Spleen (tissue), 11 donors: ENCODE results near the gene FMN2. TPM values are rescaled to one million over a fixed set of nuclear protein-coding genes. Genes with fewer than 3 reads are reported as not detected.

Experiments used
- DNase-seq: peaks from one replicate; pipeline ENCODE4 v3.0.0-alpha.2; 2020
- H3K27ac ChIP-seq, 8 donors: fragments of 200-600 bp; sonication (generic) in 7 of 8; 1 replicate in 4 of 8; 2 replicates in 4 of 8; pipeline versions ENCODE4 v1.5.0 to v1.8.0; 2016 to 2021; ENCODE audit warnings: inconsistent platforms in 4 of 8, mild to moderate bottlenecking in 4 of 8, moderate library complexity in 1 of 8
- H3K27me3 ChIP-seq, 7 donors: fragments of 200-600 bp; sonication (generic) in 6 of 7; replicated peaks in 1 of 7; 1 replicate in 4 of 7; 2 replicates in 3 of 7; pipeline versions ENCODE4 v1.5.0 to v1.8.0; 2016 to 2021; ENCODE audit warnings: inconsistent platforms in 3 of 7, mild to moderate bottlenecking in 1 of 7
- H3K36me3 ChIP-seq, 6 donors: fragments of 200-600 bp; sonication (generic) in 5 of 6; 1 replicate in 4 of 6; 2 replicates in 2 of 6; pipeline versions ENCODE4 v1.5.0 to v1.8.0; 2016 to 2021; ENCODE audit warnings: inconsistent platforms in 2 of 6
- H3K4me1 ChIP-seq, 6 donors: fragments of 200-600 bp; sonication (generic) in 5 of 6; 1 replicate in 3 of 6; 2 replicates in 3 of 6; pipeline versions ENCODE4 v1.5.0 to v1.8.0; 2016 to 2021; ENCODE audit warnings: inconsistent platforms in 3 of 6
- H3K4me3 ChIP-seq, 8 donors: fragments of 200-600 bp; sonication (generic) in 7 of 8; 1 replicate in 4 of 8; 2 replicates in 4 of 8; pipeline versions ENCODE4 v1.5.0 to v1.8.0; 2016 to 2021; ENCODE audit warnings: inconsistent platforms in 4 of 8, mild to moderate bottlenecking in 4 of 8, moderate library complexity in 2 of 8
- H3K9me3 ChIP-seq, 8 donors: fragments of 200-600 bp; sonication (generic) in 7 of 8; 1 replicate in 4 of 8; 2 replicates in 4 of 8; pipeline versions ENCODE4 v1.5.0 to v1.8.0; 2016 to 2021; ENCODE audit warnings: inconsistent platforms in 4 of 8
- CTCF ChIP-seq, 11 experiments: fragments of 200-600 bp in 7 of 11; fragments of 450-650 bp in 4 of 11; sonication (generic) in 4 of 11; IDR thresholded peaks in 8 of 11; conservative IDR thresholded peaks in 3 of 11; 1 replicate in 7 of 11; 2 replicates in 4 of 11; pipeline versions ENCODE4 v1.4.0 to v1.8.0; 2016 to 2021; ENCODE audit warnings: antibody characterized with exemption in 11 of 11, inconsistent platforms in 4 of 11, mild to moderate bottlenecking in 1 of 11
- POLR2A ChIP-seq, 3 donors: fragments of 450-650 bp; IDR thresholded peaks; one replicate each; pipeline ENCODE4 v1.5.1; 2017; ENCODE audit warnings: antibody characterized with exemption in 3 of 3, mild to moderate bottlenecking in 1 of 3
- POLR2AphosphoS5 ChIP-seq, 3 donors: sonication (generic); formaldehyde crosslinking; IDR thresholded peaks; one replicate each; pipeline ENCODE4 v1.5.1; 2017; ENCODE audit warnings: antibody characterized with exemption in 3 of 3
- WGBS, 5 donors: extraction: QIAGEN DNeasy Blood & Tissue Kit in 3 of 5; methylation state at CpG; one replicate each; pipeline versions ENCODE4 v1.1.5 to v1.1.7; 2013 to 2018; 5-methylcytosine and 5-hydroxymethylcytosine counted together
- intact Hi-C: fragments of 100-400 bp; cut with DNase I; formaldehyde crosslinking; loops from one replicate; pipeline ENCODE4 v1.15.0; 2023; ENCODE audit warnings: low total_unique reads
- polyA plus RNA-seq, 3 donors: library from polyadenylated mRNA; stranded (reverse); fragments of 200-250 nt; gene quantifications; one replicate each; pipeline ENCODE4 v1.2.1, GENCODE V29; 2013
- total RNA-seq, 7 donors: library from RNA; depleted of rRNA in 3 of 7; stranded (reverse); fragments of >200 nt in 3 of 7; fragmentation: NEBNext Ultra II Directional in 4 of 7; extraction: Animal tissue kit (Norgen Biotek cat#: 25700) in 4 of 7; gene quantifications; one replicate each; pipeline versions ENCODE4 v1.1.0 to v1.2.1, GENCODE V29; 2016 to 2021
- donor health status: healthy with polysubstance abuse.
- donor health status: DM: no; HTN: no; CAD: no; lungs with moderate emphysema.
- donor health status: DM: no; HTN: no; CAD: no.
- donor health status: Bipolar disorder and iron deficiency.
- donor health status: healthy.
- donor health status: DM: no; HTN: no; CAD: no.
- donor health status: DM: yes; HTN: yes; CAD: no.

The FMN2 gene
- total and polyA plus RNA-seq, 10 donors: 0.04 to 0.24 (median 0.12) TPM; not detected in 6

GRCh38 chr1:240475832-240476231 is 384.1 kb downstream of the FMN2 start:
- H3K27ac ChIP-seq: no peak overlapping the region
- intact Hi-C loops: no loop called here
- TF ChIP-seq CTCF (IDR thresholded peaks at IDR 0.05 in 8 of 11, conservative IDR thresholded peaks at IDR 0.05 in 3 of 11): no peak
- TF ChIP-seq POLR2AphosphoS5 (IDR thresholded peaks at IDR 0.05): no peak
- no peak for TF ChIP-seq POLR2A (IDR thresholded peaks at IDR 0.05)
- no peaks in the 10 kb centered on the region for H3K27me3 ChIP-seq
- no peaks in the 10 kb centered on the region for H3K4me1 ChIP-seq
- 71 to 84% (median 76%) methylated on average over 4 of the region's 4 CpGs for WGBS, 5 donors
- no peaks in the 10 kb centered on the region for H3K36me3 ChIP-seq
- H3K9me3 ChIP-seq: no peaks in the 10 kb centered on the region
- H3K4me3 ChIP-seq: no peak overlapping the region
- no peak for DNase-seq

GRCh38 chr1:240478536-240478935 is 386.9 kb downstream of the FMN2 start:
- no peaks in the 10 kb centered on the region for H3K4me1 ChIP-seq
- H3K9me3 ChIP-seq: no peaks in the 10 kb centered on the region
- no peak overlapping the region for H3K27ac ChIP-seq
- no peaks in the 10 kb centered on the region for H3K27me3 ChIP-seq
- 79 to 88% (median 84%) methylated on average over 6 of the region's 6 CpGs for WGBS, 5 donors
- no peak for DNase-seq
- H3K4me3 ChIP-seq: no peak overlapping the region
- no peaks in the 10 kb centered on the region for H3K36me3 ChIP-seq
- TF ChIP-seq POLR2AphosphoS5 (IDR thresholded peaks at IDR 0.05) (no peak), CTCF (IDR thresholded peaks at IDR 0.05 in 8 of 11, conservative IDR thresholded peaks at IDR 0.05 in 3 of 11) (no peak)
- intact Hi-C loops: no loop called here

- WGBS, 5 donors: 81 to 89% (median 83%) methylated on average over 6 of the region's 6 CpGs
- H3K27ac ChIP-seq: no peak overlapping the region
- H3K27me3 ChIP-seq: no peaks in the 10 kb centered on the region
- H3K4me1 ChIP-seq: no peaks in the 10 kb centered on the region
- no peak overlapping the region for H3K4me3 ChIP-seq
- no peak for DNase-seq
- no peaks in the 10 kb centered on the region for H3K9me3 ChIP-seq
- no peaks in the 10 kb centered on the region for H3K36me3 ChIP-seq
- TF ChIP-seq POLR2AphosphoS5 (IDR thresholded peaks at IDR 0.05) (no peak), CTCF (IDR thresholded peaks at IDR 0.05 in 8 of 11, conservative IDR thresholded peaks at IDR 0.05 in 3 of 11) (no peak)
- intact Hi-C loops: no loop called here
These were observed 393.2 kb downstream of the FMN2 start for GRCh38 chr1:240484804-240485443.

GRCh38 chr1:240486611-240487010 is 394.9 kb downstream of the FMN2 start:
- DNase-seq: no peak
- Histone ChIP-seq H3K27ac (no peak overlapping the region), H3K9me3 (no peaks in the 10 kb centered on the region), H3K27me3 (peaks cover 0 to 7% (median 0%) of the 10 kb centered on the region in 7 donors), H3K4me1 (no peaks in the 10 kb centered on the region), H3K4me3 (no peak overlapping the region), H3K36me3 (no peaks in the 10 kb centered on the region)
- 72 to 85% (median 75%) methylated on average over 6 of the region's 6 CpGs for whole genome bisulfite sequencing, 5 donors
- intact Hi-C loops: no loop called here
- TF ChIP-seq POLR2AphosphoS5 (IDR thresholded peaks at IDR 0.05): no peak

GRCh38 chr1:240487493-240487892 is 395.8 kb downstream of the FMN2 start:
- Histone ChIP-seq H3K27me3 (peaks cover 0 to 9% (median 0%) of the 10 kb centered on the region in 7 donors), H3K4me1 (no peaks in the 10 kb centered on the region), H3K36me3 (no peaks in the 10 kb centered on the region), H3K4me3 (no peak overlapping the region), H3K27ac (no peak overlapping the region), H3K9me3 (peaks cover 0 to 4% (median 0%) of the 10 kb centered on the region in 8 donors)
- DNase-seq: no peak
- 69 to 85% (median 81%) methylated on average over 3 of the region's 3 CpGs for WGBS, 5 donors
- no peak for TF ChIP-seq CTCF (IDR thresholded peaks at IDR 0.05 in 8 of 11, conservative IDR thresholded peaks at IDR 0.05 in 3 of 11)
- no peak for TF ChIP-seq POLR2A (IDR thresholded peaks at IDR 0.05)
- TF ChIP-seq POLR2AphosphoS5 (IDR thresholded peaks at IDR 0.05): no peak
- intact Hi-C loops: no loop called here
